Liver (tissue), 3 donors: Measurements from ENCODE around the gene HACD1.

Experiments used
- CTCF ChIP-seq: fragments of 150-350 bp; IDR thresholded peaks from 2 replicates; pipeline ENCODE4 v1.5.1; 2017; ENCODE audit warnings: improper control_type of control experiment, low read depth, low read length; ENCODE audit not compliant: missing input control
- EGR1 ChIP-seq, 2 donors: IDR thresholded peaks; 2 replicates each; pipeline ENCODE4 v1.6.1; 2016 to 2018; ENCODE audit warnings: antibody characterized with exemption in 2 of 2, low read depth in 2 of 2
- FOXA1 ChIP-seq: IDR thresholded peaks from 2 replicates; pipeline ENCODE4 v1.6.1; 2016; ENCODE audit warnings: antibody characterized with exemption
- JUND ChIP-seq, 2 donors: IDR thresholded peaks; 2 replicates each; pipeline ENCODE4 v1.6.1; 2016; ENCODE audit warnings: antibody characterized with exemption in 2 of 2
- MAX ChIP-seq: IDR thresholded peaks from 2 replicates; pipeline ENCODE4 v1.6.1; 2016; ENCODE audit warnings: antibody characterized with exemption
- REST ChIP-seq: IDR thresholded peaks from 2 replicates; pipeline ENCODE4 v1.6.1; 2016; ENCODE audit warnings: antibody characterized with exemption, mild to moderate bottlenecking
- YY1 ChIP-seq: IDR thresholded peaks from 2 replicates; pipeline ENCODE4 v1.6.1; 2016; ENCODE audit warnings: antibody characterized with exemption, mild to moderate bottlenecking
- donor health status: healthy.
- donor health status: healthy.

- no peak for TF ChIP-seq MAX
- TF ChIP-seq CTCF: no peak
- TF ChIP-seq REST: no peak
- TF ChIP-seq FOXA1: no peak
- no peak for TF ChIP-seq YY1
- TF ChIP-seq EGR1 (IDR thresholded peaks at IDR 0.05; ENCODE audit: low read depth in 2 of 2): no peak
- TF ChIP-seq JUND (IDR thresholded peaks at IDR 0.05): no peak
Measured at GRCh38 chr10:17547060-17547459, 70.1 kb downstream of the HACD1 start.
